HG03159 (cell line): ENCODE results near the gene TMEM213.

Source experiments
- ATAC-seq: cut with Tn5 transposase; IDR thresholded peaks from one replicate; pipeline ENCODE4 v1.9.1; 2021; ENCODE audit warnings: mild to moderate bottlenecking, moderate library complexity; ENCODE audit not compliant: unreplicated experiment

The TMEM213 gene

GRCh38 chr7:138837627-138838026 is 39.8 kb downstream of the TMEM213 start:
- ATAC-seq = no peak

- no peak for ATAC-seq
These were observed 40.4 kb downstream of the TMEM213 start for GRCh38 chr7:138838166-138838565.

GRCh38 chr7:138842111-138842510 is 44.3 kb downstream of the TMEM213 start:
- no peak for ATAC-seq

GRCh38 chr7:138843632-138844580 is 46.1 kb downstream of the TMEM213 start:
- no peak for ATAC-seq

- no peak for ATAC-seq
These were observed 47.9 kb downstream of the TMEM213 start for GRCh38 chr7:138845711-138846110.

GRCh38 chr7:138848056-138848980 is 50.5 kb downstream of the TMEM213 start:
- ATAC-seq = no peak

GRCh38 chr7:138849701-138850100 is 51.9 kb downstream of the TMEM213 start:
- no peak for ATAC-seq

- no peak for ATAC-seq
These were observed 54.7 kb downstream of the TMEM213 start for GRCh38 chr7:138852469-138852868.

GRCh38 chr7:138853448-138853847 is 55.7 kb downstream of the TMEM213 start:
- ATAC-seq = no peak

- ATAC-seq = no peak
These were observed 56.4 kb downstream of the TMEM213 start for GRCh38 chr7:138854115-138854645.

GRCh38 chr7:138857728-138858127 is 59.9 kb downstream of the TMEM213 start:
- no peak for ATAC-seq

- ATAC-seq = no peak
These were observed 63.3 kb downstream of the TMEM213 start for GRCh38 chr7:138861051-138861450.

- ATAC-seq = no peak
These were observed 66.1 kb downstream of the TMEM213 start for GRCh38 chr7:138863931-138864330.

- ATAC-seq = no peak
These were observed 66.9 kb downstream of the TMEM213 start for GRCh38 chr7:138864667-138865066.

- no peak for ATAC-seq
These were observed 68.0 kb downstream of the TMEM213 start for GRCh38 chr7:138865843-138866242.

GRCh38 chr7:138866353-138866752 is 68.6 kb downstream of the TMEM213 start:
- ATAC-seq = no peak

GRCh38 chr7:138867744-138868143 is 70.0 kb downstream of the TMEM213 start:
- no peak for ATAC-seq

GRCh38 chr7:138868711-138869110 is 70.9 kb downstream of the TMEM213 start:
- no peak for ATAC-seq

- ATAC-seq = no peak
These were observed 71.6 kb downstream of the TMEM213 start for GRCh38 chr7:138869353-138869752.

- ATAC-seq = no peak
These were observed 73.4 kb downstream of the TMEM213 start for GRCh38 chr7:138871065-138871813.

- ATAC-seq = no peak
These were observed 74.0 kb downstream of the TMEM213 start for GRCh38 chr7:138871814-138872090.
